Liver (tissue), 9 donors: ENCODE data around the gene CHTF8. TPM values are rescaled to one million over a fixed set of nuclear protein-coding genes. Genes with fewer than 3 reads are reported as not detected.
A peak's percentile ranks its signal among the peaks of the same experiment; 100 is the strongest.

Source experiments
- DNase-seq: peaks from one replicate; pipeline ENCODE4 v3.0.0-alpha.2; 2017; ENCODE audit warnings: low spot score
- H3K27ac ChIP-seq, 2 donors: one replicate each; pipeline ENCODE4 v1.7.0; 2013; ENCODE audit warnings: inconsistent platforms in 2 of 2, low read length in 2 of 2, control low read depth in 1 of 2, low read depth in 1 of 2, mild to moderate bottlenecking in 1 of 2
- H3K27me3 ChIP-seq, 4 donors: one replicate each; pipeline versions ENCODE4 v1.6.1 to v1.7.0; 2013; ENCODE audit warnings: low read length in 3 of 4, inconsistent platforms in 1 of 4, mild to moderate bottlenecking in 1 of 4, moderate library complexity in 1 of 4; ENCODE audit not compliant: control insufficient read depth in 4 of 4, insufficient read depth in 4 of 4
- H3K36me3 ChIP-seq, 4 donors: one replicate each; pipeline versions ENCODE4 v1.6.1 to v1.7.0; 2013; ENCODE audit warnings: low read length in 3 of 4, mild to moderate bottlenecking in 3 of 4, low read depth in 1 of 4, moderate library complexity in 1 of 4; ENCODE audit not compliant: control insufficient read depth in 4 of 4, insufficient read depth in 3 of 4
- H3K4me1 ChIP-seq, 4 donors: one replicate each; pipeline versions ENCODE4 v1.6.1 to v1.7.0; 2013; ENCODE audit warnings: low read length in 3 of 4, mild to moderate bottlenecking in 3 of 4, moderate library complexity in 1 of 4; ENCODE audit not compliant: control insufficient read depth in 4 of 4, insufficient read depth in 4 of 4
- H3K4me3 ChIP-seq, 3 donors: one replicate each; pipeline versions ENCODE4 v1.6.1 to v1.7.0; 2013; ENCODE audit warnings: low read length in 3 of 3, control low read depth in 1 of 3, low read depth in 1 of 3, mild to moderate bottlenecking in 1 of 3
- H3K9ac ChIP-seq, 2 donors: one replicate each; pipeline ENCODE4 v1.7.0; 2013; ENCODE audit warnings: low read length in 2 of 2, mild to moderate bottlenecking in 2 of 2, moderate library complexity in 2 of 2, control low read depth in 1 of 2, low read depth in 1 of 2
- H3K9me3 ChIP-seq, 4 donors: one replicate each; pipeline versions ENCODE4 v1.6.1 to v1.7.0; 2013; ENCODE audit warnings: low read length in 3 of 4; ENCODE audit not compliant: control insufficient read depth in 4 of 4
- EGR1 ChIP-seq, 2 donors: IDR thresholded peaks; 2 replicates each; pipeline ENCODE4 v1.6.1; 2016 to 2018; ENCODE audit warnings: antibody characterized with exemption in 2 of 2, low read depth in 2 of 2
- FOXA1 ChIP-seq: IDR thresholded peaks from 2 replicates; pipeline ENCODE4 v1.6.1; 2016; ENCODE audit warnings: antibody characterized with exemption
- FOXA2 ChIP-seq: IDR thresholded peaks from 2 replicates; pipeline ENCODE4 v1.6.1; 2016; ENCODE audit warnings: antibody characterized with exemption
- GABPA ChIP-seq, 2 donors: IDR thresholded peaks in 1 of 2; conservative IDR thresholded peaks in 1 of 2; 2 replicates each; pipeline ENCODE4 v1.6.1; 2016; ENCODE audit warnings: antibody characterized with exemption in 2 of 2, mild to moderate bottlenecking in 1 of 2, moderate library complexity in 1 of 2
- HNF4A ChIP-seq, 2 donors: conservative IDR thresholded peaks; 2 replicates each; pipeline ENCODE4 v1.6.1; 2016; ENCODE audit warnings: antibody characterized with exemption in 2 of 2, mild to moderate bottlenecking in 2 of 2
- JUND ChIP-seq, 2 donors: IDR thresholded peaks; 2 replicates each; pipeline ENCODE4 v1.6.1; 2016; ENCODE audit warnings: antibody characterized with exemption in 2 of 2
- NR2F2 ChIP-seq: IDR thresholded peaks from 2 replicates; pipeline ENCODE4 v1.6.1; 2016; ENCODE audit warnings: antibody characterized with exemption
- RAD21 ChIP-seq, 2 donors: IDR thresholded peaks; 2 replicates each; pipeline ENCODE4 v1.6.1; 2016; ENCODE audit warnings: antibody characterized with exemption in 2 of 2, mild to moderate bottlenecking in 2 of 2
- RXRA ChIP-seq, 2 donors: IDR thresholded peaks; 2 replicates each; pipeline ENCODE4 v1.6.1; 2017 to 2018; ENCODE audit warnings: antibody characterized with exemption in 2 of 2, mild to moderate bottlenecking in 1 of 2
- SP1 ChIP-seq: IDR thresholded peaks from 2 replicates; pipeline ENCODE4 v1.6.1; 2018; ENCODE audit warnings: antibody characterized with exemption, mild to moderate bottlenecking
- TAF1 ChIP-seq: conservative IDR thresholded peaks from 2 replicates; pipeline ENCODE4 v1.6.1; 2016; ENCODE audit warnings: antibody characterized with exemption, mild to moderate bottlenecking
- YY1 ChIP-seq: IDR thresholded peaks from 2 replicates; pipeline ENCODE4 v1.6.1; 2016; ENCODE audit warnings: antibody characterized with exemption, mild to moderate bottlenecking
- ZBTB33 ChIP-seq: IDR thresholded peaks from 2 replicates; pipeline ENCODE4 v1.6.1; 2016; ENCODE audit warnings: antibody characterized with exemption
- WGBS: extraction: QIAGEN DNeasy Blood & Tissue Kit; methylation state at CpG from one replicate; pipeline ENCODE4 v1.1.7; 2013; 5-methylcytosine and 5-hydroxymethylcytosine counted together
- polyA plus RNA-seq, 2 donors: library from polyadenylated mRNA; stranded (reverse) in 1 of 2; unstranded in 1 of 2; fragments of 200-250 nt in 1 of 2; fragments of >200 nt in 1 of 2; fragmentation: Nextera tagmentation in 1 of 2; extraction: Ambion mirVana in 1 of 2; gene quantifications; one replicate each; pipeline versions ENCODE4 v1.2.1 to v1.2.3, GENCODE V29; 2013 to 2015
- total RNA-seq, 2 donors: library from RNA; depleted of rRNA; stranded (reverse); fragments of >200 nt; gene quantifications; one replicate each; pipeline ENCODE4 v1.2.3, GENCODE V29; 2014
- TF ChIP-seq, protein P1 (sequence below): IDR thresholded peaks from 2 replicates; pipeline ENCODE4 v1.6.1; 2016; ENCODE audit warnings: antibody characterized with exemption
- TF ChIP-seq, protein P2 (sequence below): IDR thresholded peaks from 2 replicates; pipeline ENCODE4 v1.6.1; 2016; ENCODE audit warnings: antibody characterized with exemption
- TF ChIP-seq, protein P3 (sequence below): IDR thresholded peaks from 2 replicates; pipeline ENCODE4 v1.6.1; 2016; ENCODE audit warnings: antibody characterized with exemption, mild to moderate bottlenecking
- donor health status: healthy.
- donor health status: healthy.
- donor health status: healthy.
- donor health status: healthy.
- donor health status: healthy.

CHTF8 gene
- total and polyA plus RNA-seq, 4 donors: 15.2 to 56.9 (median 51.6) TPM

GRCh38 chr16:69118468-69118867 lies 13.9 kb downstream of the CHTF8 start:
- DNase-seq: no peak
- no peaks in the 10 kb centered on the region for H3K27me3 ChIP-seq
- 99% methylated on average over 2 of the region's 2 CpGs for WGBS
- peaks cover 15 to 25% (median 21%) of the 10 kb centered on the region in 4 donors for H3K4me1 ChIP-seq
- H3K27ac ChIP-seq: no peak overlapping the region
- TF ChIP-seq, protein P1, sequence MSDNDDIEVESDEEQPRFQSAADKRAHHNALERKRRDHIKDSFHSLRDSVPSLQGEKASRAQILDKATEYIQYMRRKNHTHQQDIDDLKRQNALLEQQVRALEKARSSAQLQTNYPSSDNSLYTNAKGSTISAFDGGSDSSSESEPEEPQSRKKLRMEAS: no peak
- TF ChIP-seq RXRA (IDR thresholded peaks at IDR 0.05): no peak
- TF ChIP-seq, protein P2, sequence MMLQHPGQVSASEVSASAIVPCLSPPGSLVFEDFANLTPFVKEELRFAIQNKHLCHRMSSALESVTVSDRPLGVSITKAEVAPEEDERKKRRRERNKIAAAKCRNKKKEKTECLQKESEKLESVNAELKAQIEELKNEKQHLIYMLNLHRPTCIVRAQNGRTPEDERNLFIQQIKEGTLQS: no peak
- no peak for TF ChIP-seq RAD21 (IDR thresholded peaks at IDR 0.05)
- no peak for TF ChIP-seq JUND (IDR thresholded peaks at IDR 0.05)
- no peak for TF ChIP-seq FOXA1
- no peak for TF ChIP-seq FOXA2
- TF ChIP-seq ZBTB33: no peak
- no peak for TF ChIP-seq YY1
- TF ChIP-seq GABPA (IDR thresholded peaks at IDR 0.05 in 1 of 2, conservative IDR thresholded peaks at IDR 0.05 in 1 of 2): no peak
- TF ChIP-seq NR2F2: no peak
- no peak for TF ChIP-seq TAF1
- no peak for TF ChIP-seq SP1
- TF ChIP-seq, protein P3, sequence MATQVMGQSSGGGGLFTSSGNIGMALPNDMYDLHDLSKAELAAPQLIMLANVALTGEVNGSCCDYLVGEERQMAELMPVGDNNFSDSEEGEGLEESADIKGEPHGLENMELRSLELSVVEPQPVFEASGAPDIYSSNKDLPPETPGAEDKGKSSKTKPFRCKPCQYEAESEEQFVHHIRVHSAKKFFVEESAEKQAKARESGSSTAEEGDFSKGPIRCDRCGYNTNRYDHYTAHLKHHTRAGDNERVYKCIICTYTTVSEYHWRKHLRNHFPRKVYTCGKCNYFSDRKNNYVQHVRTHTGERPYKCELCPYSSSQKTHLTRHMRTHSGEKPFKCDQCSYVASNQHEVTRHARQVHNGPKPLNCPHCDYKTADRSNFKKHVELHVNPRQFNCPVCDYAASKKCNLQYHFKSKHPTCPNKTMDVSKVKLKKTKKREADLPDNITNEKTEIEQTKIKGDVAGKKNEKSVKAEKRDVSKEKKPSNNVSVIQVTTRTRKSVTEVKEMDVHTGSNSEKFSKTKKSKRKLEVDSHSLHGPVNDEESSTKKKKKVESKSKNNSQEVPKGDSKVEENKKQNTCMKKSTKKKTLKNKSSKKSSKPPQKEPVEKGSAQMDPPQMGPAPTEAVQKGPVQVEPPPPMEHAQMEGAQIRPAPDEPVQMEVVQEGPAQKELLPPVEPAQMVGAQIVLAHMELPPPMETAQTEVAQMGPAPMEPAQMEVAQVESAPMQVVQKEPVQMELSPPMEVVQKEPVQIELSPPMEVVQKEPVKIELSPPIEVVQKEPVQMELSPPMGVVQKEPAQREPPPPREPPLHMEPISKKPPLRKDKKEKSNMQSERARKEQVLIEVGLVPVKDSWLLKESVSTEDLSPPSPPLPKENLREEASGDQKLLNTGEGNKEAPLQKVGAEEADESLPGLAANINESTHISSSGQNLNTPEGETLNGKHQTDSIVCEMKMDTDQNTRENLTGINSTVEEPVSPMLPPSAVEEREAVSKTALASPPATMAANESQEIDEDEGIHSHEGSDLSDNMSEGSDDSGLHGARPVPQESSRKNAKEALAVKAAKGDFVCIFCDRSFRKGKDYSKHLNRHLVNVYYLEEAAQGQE: no peak
- TF ChIP-seq EGR1 (IDR thresholded peaks at IDR 0.05; ENCODE audit: low read depth in 2 of 2): no peak
- TF ChIP-seq HNF4A (conservative IDR thresholded peaks at IDR 0.05): no peak
- H3K36me3 ChIP-seq: peaks cover 6 to 28% (median 9%) of the 10 kb centered on the region in 4 donors
- no peak overlapping the region for H3K9ac ChIP-seq
- H3K4me3 ChIP-seq: no peak overlapping the region
- no peaks in the 10 kb centered on the region for H3K9me3 ChIP-seq

GRCh38 chr16:69116906-69117305 lies 15.5 kb downstream of the CHTF8 start:
- Histone ChIP-seq H3K36me3 (peaks cover 6 to 28% (median 9%) of the 10 kb centered on the region in 4 donors), H3K9me3 (no peaks in the 10 kb centered on the region), H3K9ac (no peak overlapping the region), H3K27me3 (no peaks in the 10 kb centered on the region), H3K4me3 (no peak overlapping the region), H3K27ac (no peak overlapping the region), H3K4me1 (peaks cover 11 to 32% (median 17%) of the 10 kb centered on the region in 4 donors)
- TF ChIP-seq FOXA1 (no peak), NR2F2 (peak; percentile 39)
- 78% methylated on average over 6 of the region's 6 CpGs for WGBS
- no peak for DNase-seq
